ENCODE data around the gene ELFN1. TPM values are rescaled to one million over a fixed set of nuclear protein-coding genes. Genes with fewer than 3 reads are reported as not detected.

ELFN1 gene
- total and polyA plus RNA-seq, 10 of the 15 experiments (the other 5 are each of a cell fraction or from before 2014, with no cell fraction given) = 0.04 TPM; not detected in 9

GRCh38 chr7:1692515-1693418, 22.7 kb downstream of the ELFN1 start:
- in situ Hi-C loops (cut with MboI) = no loop called here

More at GRCh38 chr7:1692515-1693418, 22.7 kb downstream of the ELFN1 start:
- Histone ChIP-seq H3K9ac (ENCODE audit: control insufficient read depth, insufficient read depth, low read length) (no peak overlapping the region), H3K27me3 (replicated peaks in 1 of 2; ENCODE audit: control insufficient read depth in 2 of 2, insufficient read depth in 2 of 2, low read length in 1 of 2) (no peaks in the 10 kb centered on the region), H3K4me3 (no peak overlapping the region), H3K36me3 (ENCODE audit: control insufficient read depth in 2 of 2, insufficient read depth in 2 of 2, low read length in 1 of 2) (no peaks in the 10 kb centered on the region), H4K20me1 (ENCODE audit: control insufficient read depth, insufficient read depth) (no peaks in the 10 kb centered on the region), H3K9me3 (replicated peaks; ENCODE audit: control insufficient read depth, insufficient read depth, low read length) (no peaks in the 10 kb centered on the region), H3K27ac (ENCODE audit: control insufficient read depth, insufficient read depth) (no peak overlapping the region), H3K4me1 (ENCODE audit: control insufficient read depth, insufficient read depth, low read length) (no peaks in the 10 kb centered on the region), H3K4me2 (ENCODE audit: control insufficient read depth, insufficient read depth) (no peak overlapping the region), H3K79me2 (ENCODE audit: control insufficient read depth, insufficient read depth, low read length) (no peaks in the 10 kb centered on the region), H2AFZ (ENCODE audit: control insufficient read depth, low read depth, low read length) (no peak overlapping the region)
- WGBS (ENCODE audit: insufficient coverage, insufficient replicate concordance, low lambda C conversion rate, missing lambda C conversion rate) = 31% methylated on average over 25 of the region's 27 CpGs
- ChIA-PET POLR2A (no interaction called here), RAD21 (ENCODE audit: unreplicated experiment) (no interaction called here), SMC1A (ENCODE audit: uncharacterized antibody, unreplicated experiment) (interaction anchor here (0.7 kb wide), 1 partner anchor 97 kb away, joined by 3 read pairs; no protein-coding TSS in a partner anchor), CTCF (no interaction called here)
- no TSS peak for BruUV-seq (replicated peaks)
- intact Hi-C loops (cut with micrococcal nuclease; ENCODE audit: unreplicated experiment) = no loop called here
- FAIRE-seq = no peak
- ATAC-seq = no peak
- TF ChIP-seq BCLAF1 (IDR thresholded peaks at IDR 0.05) = no peak
- no peak for TF ChIP-seq NFIC (IDR thresholded peaks at IDR 0.05; ENCODE audit: low read depth, low read length)
- no peak for TF ChIP-seq ZNF274 (IDR thresholded peaks at IDR 0.05; ENCODE audit: insufficient read depth, insufficient read length)
- no peak for TF ChIP-seq RUNX3 (IDR thresholded peaks at IDR 0.05; ENCODE audit: low read length)
- no peak for DNase-seq (ENCODE audit: low read depth, low spot score)

Data from GM12878 (cell line).